HepG2 (cell line): ENCODE measurements around the gene INPP4B. TPM values are rescaled to one million over a fixed set of nuclear protein-coding genes. Genes with fewer than 3 reads are reported as not detected.

Experiments used
- ATAC-seq: fragments of 200-7000 bp; cut with Tn5 transposase; 3 replicates; pipeline ENCODE4 v1.9.1; 2020; ENCODE audit warnings: mild to moderate bottlenecking, moderate library complexity
- BruUV-seq: library from RNA; stranded (reverse); fragments of 400-500 nt; replicated peaks from 2 replicates; lab custom pipeline; 2021; lab: Mats Ljungman, UMichigan
- CTCF ChIA-PET: fragments of 300-600 bp; formaldehyde crosslinking; extraction: SDS; loops from one replicate; lab custom pipeline; 2021; ENCODE audit warnings: low total read pairs, inconsistent platforms, low intra/inter-chr PET ratio; lab: Yijun Ruan, JAX
- POLR2A ChIA-PET: fragments of 350-600 bp; sonication (Branson Sonifier 250); formaldehyde crosslinking; loops from one replicate; lab custom pipeline; 2020; ENCODE audit warnings: antibody characterized with exemption, inconsistent platforms; lab: Yijun Ruan, JAX
- DNase-seq: peaks from one replicate; pipeline ENCODE4 v3.0.0-alpha.2; 2015; ENCODE audit warnings: low spot score
- FAIRE-seq: peaks from 3 replicates; lab custom pipeline; 2011; peaks lifted over from hg19 to GRCh38; lab: Jason Lieb, UNC
- H2AFZ ChIP-seq: one replicate; pipeline ENCODE4 v1.6.1; 2011; ENCODE audit warnings: low read length, inconsistent platforms
- H3K27ac ChIP-seq: fragments of 300-600 bp; 3 replicates; pipeline ENCODE4 v1.8.0; 2011; ENCODE audit warnings: mixed run types, mild to moderate bottlenecking, mixed read lengths, low read length, inconsistent platforms; ENCODE audit not compliant: insufficient read depth; ENCODE audit errors: extremely low read length
- H3K27me3 ChIP-seq, 2 experiments: fragments of 200-600 bp in 1 of 2; 2 replicates in 1 of 2; 3 replicates in 1 of 2; pipeline versions ENCODE4 v1.6.0 to v1.8.0; 2011; ENCODE audit warnings: low read length in 2 of 2, mild to moderate bottlenecking in 2 of 2, moderate library complexity in 2 of 2, inconsistent platforms in 1 of 2; ENCODE audit not compliant: insufficient read depth in 2 of 2, control insufficient read depth in 1 of 2
- H3K36me3 ChIP-seq, 2 experiments: fragments of 200-600 bp in 1 of 2; replicated peaks in 1 of 2; 2 replicates in 1 of 2; 3 replicates in 1 of 2; pipeline versions ENCODE4 v1.5.1 to v1.8.0; 2011; ENCODE audit warnings: low read length in 2 of 2, inconsistent platforms in 1 of 2; ENCODE audit not compliant: insufficient read depth in 2 of 2, control insufficient read depth in 1 of 2
- H3K4me1 ChIP-seq: 2 replicates; pipeline ENCODE4 v1.5.1; 2012; ENCODE audit warnings: low read length, inconsistent platforms; ENCODE audit not compliant: insufficient read depth
- H3K4me2 ChIP-seq: 2 replicates; pipeline ENCODE4 v1.6.0; 2011; ENCODE audit warnings: low read depth, low read length, inconsistent platforms
- H3K4me3 ChIP-seq, 3 experiments: fragments of 200-600 bp in 1 of 3; sonication (generic), shearing (Covaris generic) in 1 of 3; replicated peaks in 1 of 3; 2 replicates each; pipeline ENCODE4 v1.5.1; 2011 to 2016; ENCODE audit warnings: low read length in 3 of 3, inconsistent platforms in 2 of 3, low read depth in 2 of 3, mild to moderate bottlenecking in 2 of 3, control low read depth in 1 of 3, mixed read lengths in 1 of 3; ENCODE audit not compliant: insufficient read depth in 1 of 3
- H3K79me2 ChIP-seq: one replicate; pipeline ENCODE4 v1.6.1; 2011; ENCODE audit warnings: low read length, inconsistent platforms; ENCODE audit not compliant: insufficient read depth
- H3K9ac ChIP-seq: 2 replicates; pipeline ENCODE4 v1.6.0; 2011; ENCODE audit warnings: mild to moderate bottlenecking, low read depth, low read length, inconsistent platforms; ENCODE audit not compliant: insufficient read depth
- H3K9me3 ChIP-seq: 2 replicates; pipeline ENCODE4 v1.5.1; 2012; ENCODE audit warnings: mild to moderate bottlenecking, low read length
- H4K20me1 ChIP-seq: 2 replicates; pipeline ENCODE4 v1.6.0; 2011; ENCODE audit warnings: inconsistent platforms, mild to moderate bottlenecking, low read length, moderate library complexity; ENCODE audit not compliant: insufficient read depth
- CHD4 ChIP-seq: fragments of 200-600 bp; sonication (generic); IDR thresholded peaks from 2 replicates; pipeline ENCODE4 v1.7.0; 2017; ENCODE audit warnings: mild to moderate bottlenecking, low read length, borderline replicate concordance
- GLMP ChIP-seq: sonication (generic); formaldehyde crosslinking; IDR thresholded peaks from 2 replicates; pipeline ENCODE4 v1.9.0; 2021; ENCODE audit warnings: missing genetic modification reagents, mild to moderate bottlenecking, borderline replicate concordance
- HDAC1 ChIP-seq: sonication (generic); formaldehyde crosslinking; IDR thresholded peaks from 2 replicates; pipeline ENCODE4 v1.5.1; 2020; ENCODE audit warnings: mild to moderate bottlenecking, missing genetic modification reagents
- HOXA5 ChIP-seq: sonication (generic); formaldehyde crosslinking; IDR thresholded peaks from 2 replicates; pipeline ENCODE4 v1.4.0; 2020; ENCODE audit warnings: missing genetic modification reagents
- KDM2A ChIP-seq: sonication (generic); formaldehyde crosslinking; IDR thresholded peaks from 2 replicates; pipeline ENCODE4 v1.4.0; 2020; ENCODE audit warnings: low read depth, missing genetic modification reagents, borderline replicate concordance
- NR2F6 ChIP-seq, 2 experiments: IDR thresholded peaks; 2 replicates each; pipeline ENCODE4 v1.6.1; 2016; ENCODE audit warnings: antibody characterized with exemption in 1 of 2, mild to moderate bottlenecking in 1 of 2
- RCOR2 ChIP-seq: IDR thresholded peaks from 2 replicates; pipeline ENCODE4 v1.6.1; 2016; ENCODE audit warnings: missing biosample characterization, missing genetic modification reagents
- SRSF4 ChIP-seq: fragments of 200-400 bp; formaldehyde crosslinking; IDR thresholded peaks from one replicate; pipeline ENCODE4 v1.6.1; 2018; ENCODE audit warnings: mild to moderate bottlenecking, low read depth, low read length, moderate library complexity; ENCODE audit not compliant: poor library complexity, severe bottlenecking
- THAP11 ChIP-seq: IDR thresholded peaks from 2 replicates; pipeline ENCODE4 v1.6.1; 2016; ENCODE audit warnings: missing biosample characterization, missing genetic modification reagents
- ZBTB42 ChIP-seq: sonication (generic); formaldehyde crosslinking; IDR thresholded peaks from 2 replicates; pipeline ENCODE4 v1.5.0; 2020; ENCODE audit warnings: mild to moderate bottlenecking, missing genetic modification reagents
- ZFP91 ChIP-seq: sonication (generic); formaldehyde crosslinking; IDR thresholded peaks from 2 replicates; pipeline ENCODE4 v1.9.0; 2022; ENCODE audit warnings: missing genetic modification reagents, mild to moderate bottlenecking, borderline replicate concordance
- ZNF251 ChIP-seq: sonication (generic); formaldehyde crosslinking; IDR thresholded peaks from 2 replicates; pipeline ENCODE4 v1.9.0; 2021; ENCODE audit warnings: mild to moderate bottlenecking, missing genetic modification reagents
- ZNF775 ChIP-seq: sonication (generic); formaldehyde crosslinking; IDR thresholded peaks from 2 replicates; pipeline ENCODE4 v1.4.0; 2020; ENCODE audit warnings: missing genetic modification reagents, mild to moderate bottlenecking, moderate library complexity, borderline replicate concordance
- ZSCAN5A ChIP-seq: sonication (generic); formaldehyde crosslinking; IDR thresholded peaks from 2 replicates; pipeline ENCODE4 v1.8.0; 2022; ENCODE audit warnings: mild to moderate bottlenecking, missing genetic modification reagents, borderline replicate concordance
- WGBS: methylation state at CpG from one replicate; pipeline ENCODE4 v1.1.6; 2017; ENCODE audit warnings: low lambda C conversion rate; 5-methylcytosine and 5-hydroxymethylcytosine counted together
- in situ Hi-C: cut with HindIII; loops from 2 replicates; pipeline ENCODE4 v1.10.0; 2017; ENCODE audit warnings: low pct_unique_long_range_greater_than_20kb; ENCODE audit not compliant: extremely low pct_ligation_motif_present
- intact Hi-C: fragments of 100-400 bp; cut with micrococcal nuclease; formaldehyde crosslinking; loops from one replicate; pipeline ENCODE4 v1.10.0; 2022; ENCODE audit not compliant: unreplicated experiment
- polyA plus RNA-seq, 8 experiments: library from polyadenylated mRNA; depleted of rRNA in 3 of 8; stranded (reverse) in 7 of 8; unstranded in 1 of 8; fragments of >200 nt; fragmentation: Illumina TruSeq in 4 of 8; extraction: Trizol in 4 of 8; gene quantifications; 2 replicates each; pipeline versions ENCODE4 v1.2.1 to v1.2.3, GENCODE V29; 2011 to 2016; ENCODE audit warnings: low read depth in 4 of 8, missing spikeins in 1 of 8, mixed read lengths in 1 of 8; ENCODE audit not compliant: insufficient read depth in 1 of 8
- total RNA-seq, 5 experiments: library from RNA; depleted of rRNA; stranded (reverse); fragments of >200 nt; fragmentation: Illumina TruSeq; extraction: Trizol; gene quantifications; 2 replicates each; pipeline ENCODE4 v1.2.3, GENCODE V29; 2016; ENCODE audit warnings: low read depth in 1 of 5

The INPP4B gene
- total and polyA plus RNA-seq, 2 of the 13 experiments (the other 11 are each of a cell fraction or from before 2014, with no cell fraction given) = not detected

GRCh38 chr4:142556570-142557238 lies 289.4 kb downstream of the INPP4B start:
- FAIRE-seq = no peak
- Histone ChIP-seq H3K4me1 (no peaks in the 10 kb centered on the region), H3K9me3 (no peaks in the 10 kb centered on the region), H3K79me2 (no peaks in the 10 kb centered on the region), H3K4me3 (no peak overlapping the region), H3K9ac (no peak overlapping the region), H3K27me3 (no peaks in the 10 kb centered on the region), H4K20me1 (no peaks in the 10 kb centered on the region), H2AFZ (no peak overlapping the region), H3K27ac (no peak overlapping the region), H3K36me3 (no peaks in the 10 kb centered on the region), H3K4me2 (no peak overlapping the region)
- no peak for TF ChIP-seq SRSF4
- no peak for TF ChIP-seq THAP11 (CRISPR knock-in tag)
- no peak for TF ChIP-seq ZSCAN5A (CRISPR knock-in tag)
- no peak for TF ChIP-seq ZBTB42 (CRISPR knock-in tag)
- TF ChIP-seq NR2F6 (IDR thresholded peaks at IDR 0.05) = no peak
- no peak for TF ChIP-seq NR2F6 (CRISPR knock-in tag; IDR thresholded peaks at IDR 0.05)
- TF ChIP-seq GLMP = no peak
- TF ChIP-seq CHD4 = no peak
- TF ChIP-seq KDM2A = no peak
- TF ChIP-seq HDAC1 = no peak
- TF ChIP-seq ZFP91 (CRISPR knock-in tag) = no peak
- no peak for TF ChIP-seq ZNF251 (CRISPR knock-in tag)
- no peak for TF ChIP-seq ZNF775 (CRISPR knock-in tag)
- TF ChIP-seq RCOR2 (CRISPR knock-in tag) = no peak
- TF ChIP-seq HOXA5 (CRISPR knock-in tag) = no peak
- no peak for ATAC-seq
- intact Hi-C loops (no loop called here), in situ Hi-C loops (no loop called here)
- DNase-seq = no peak
- ChIA-PET POLR2A (no interaction called here), CTCF (no interaction called here)
- no TSS peak for BruUV-seq
- 40% methylated on average over 9 of the region's 9 CpGs for WGBS
